CD4-positive, alpha-beta T cell treated with Interleukin-6 at 100 ng/mL for 8 hours (primary cell): ENCODE measurements around the gene RBM44.
"Not testable (repeated sequence)": the region's sequence is repeated elsewhere in the genome, so short reads cannot be mapped to it uniquely, and the experiment has no call there.

Source experiments
- DNase-seq: peaks from one replicate; pipeline ENCODE4 v3.0.0-alpha.2; 2020; ENCODE audit warnings: mixed read lengths, low spot score

The RBM44 gene

DNA sequence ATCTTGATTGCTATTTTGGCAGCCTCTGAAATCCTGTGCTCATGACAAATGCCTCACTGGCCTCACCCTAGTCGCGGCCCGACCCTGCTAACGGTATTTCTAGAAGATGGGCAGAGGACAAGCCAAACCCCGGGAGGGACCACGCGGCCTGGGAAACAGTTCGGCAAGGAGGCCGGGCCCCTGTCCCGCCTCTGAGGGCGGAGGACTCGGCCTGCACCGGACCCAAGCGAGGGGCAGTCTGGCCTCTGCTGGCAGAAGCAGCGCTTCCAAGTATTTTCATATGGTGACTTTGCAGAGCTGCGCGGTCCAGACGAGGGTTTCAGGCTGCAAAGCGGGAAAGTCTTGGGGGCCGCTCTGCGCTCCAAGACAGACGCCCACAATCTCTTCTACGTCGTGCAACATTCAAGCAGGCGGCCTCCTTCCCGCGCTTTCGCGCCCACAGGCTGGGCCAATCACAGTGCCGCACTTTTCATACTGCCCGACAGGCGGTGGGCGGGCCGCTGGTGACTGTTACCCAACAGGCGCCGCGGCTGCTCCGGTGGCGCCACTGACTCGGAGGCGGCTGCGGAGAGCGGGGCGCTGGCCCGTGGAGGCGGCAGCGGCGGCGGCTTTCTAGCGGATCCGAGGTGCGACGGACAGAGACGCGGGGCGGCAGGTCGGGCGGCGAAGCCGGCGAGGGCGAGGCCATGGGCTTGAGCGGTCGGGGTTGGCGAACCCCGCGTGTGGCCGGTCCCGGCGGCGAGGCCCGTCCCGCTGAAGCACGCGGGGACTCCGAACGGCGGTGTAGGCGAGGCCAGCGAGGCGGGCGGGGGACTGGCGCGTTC lies at the start of gene RBM44:
TSS of gene RBM44 (plus strand) at position 544 of the 824 bp plus-strand sequence. CDS start 14,831 bp downstream, outside the sequence.
- DNase-seq, result no peak

- no peak for DNase-seq
Measured at GRCh38 chr2:237749002-237749401, 49.6 kb upstream of the RBM44 start.

GRCh38 chr2:237749961-237750360 lies 48.6 kb upstream of the RBM44 start:
- DNase-seq, result no peak

GRCh38 chr2:237750441-237750840 lies 48.1 kb upstream of the RBM44 start:
- DNase-seq, result not testable (repeated sequence)

GRCh38 chr2:237752761-237753165 lies 45.8 kb upstream of the RBM44 start:
- DNase-seq, result no peak

GRCh38 chr2:237754182-237754581 lies 44.4 kb upstream of the RBM44 start:
- DNase-seq, result no peak

GRCh38 chr2:237754626-237755248 lies 43.8 kb upstream of the RBM44 start:
- no peak for DNase-seq

- no peak for DNase-seq
Measured at GRCh38 chr2:237757616-237758015, 41.0 kb upstream of the RBM44 start.

DNA sequence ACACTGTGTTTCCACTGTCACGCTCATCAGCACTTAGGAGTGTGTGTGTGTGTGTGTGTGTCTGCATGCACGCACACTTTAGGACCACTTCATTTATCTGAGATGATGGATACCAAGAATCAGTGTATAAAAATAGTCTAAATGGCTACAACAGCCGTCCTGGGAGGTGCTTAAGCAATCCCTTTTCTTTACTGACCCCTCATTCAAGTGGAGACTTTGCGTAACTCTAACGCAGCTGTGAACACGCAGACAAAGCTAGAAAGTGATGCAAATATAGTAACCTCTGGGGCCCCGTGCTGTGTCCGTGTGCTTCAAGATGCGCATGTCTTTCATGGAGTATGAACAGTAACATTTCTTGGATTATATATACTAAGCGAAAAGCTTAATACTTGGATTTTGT lies 40.4 kb upstream of the RBM44 start:
- no peak for DNase-seq

GRCh38 chr2:237759176-237759575 lies 39.4 kb upstream of the RBM44 start:
- DNase-seq, result no peak

- no peak for DNase-seq
Measured at GRCh38 chr2:237760506-237761502, 37.8 kb upstream of the RBM44 start.

DNA sequence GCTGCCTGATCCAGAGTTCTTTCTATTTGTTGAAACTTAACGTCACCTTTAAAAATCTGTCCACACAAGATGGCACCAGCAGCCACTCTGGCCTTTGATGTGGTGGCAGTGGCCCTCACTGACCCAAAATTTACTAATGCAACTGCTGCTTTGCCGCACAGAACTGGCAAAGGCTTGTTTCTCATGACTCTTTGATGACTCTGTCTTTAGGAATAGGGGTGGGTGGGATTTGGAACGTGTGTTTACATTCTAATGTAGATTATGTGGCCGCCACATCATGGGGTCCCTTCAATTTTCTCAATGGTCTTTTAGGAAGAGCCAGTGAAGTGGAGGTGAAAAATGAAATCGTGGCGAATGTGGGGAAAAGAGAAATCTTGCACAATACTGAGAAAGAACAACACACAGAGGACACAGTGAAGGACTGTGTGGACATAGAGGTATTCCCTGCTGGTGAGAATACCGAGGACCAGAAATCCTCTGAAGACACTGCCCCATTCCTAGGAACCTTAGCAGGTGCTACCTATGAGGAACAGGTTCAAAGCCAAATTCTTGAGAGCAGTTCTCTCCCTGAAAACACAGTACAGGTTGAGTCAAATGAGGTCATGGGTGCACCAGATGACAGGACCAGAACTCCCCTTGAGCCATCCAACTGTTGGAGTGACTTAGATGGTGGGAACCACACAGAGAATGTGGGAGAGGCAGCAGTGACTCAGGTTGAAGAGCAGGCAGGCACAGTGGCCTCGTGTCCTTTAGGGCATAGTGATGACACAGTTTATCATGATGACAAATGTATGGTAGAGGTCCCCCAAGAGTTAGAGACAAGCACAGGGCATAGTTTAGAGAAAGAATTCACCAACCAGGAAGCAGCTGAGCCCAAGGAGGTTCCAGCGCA lies 36.0 kb upstream of the RBM44 start:
- DNase-seq, result not testable (repeated sequence)

DNA sequence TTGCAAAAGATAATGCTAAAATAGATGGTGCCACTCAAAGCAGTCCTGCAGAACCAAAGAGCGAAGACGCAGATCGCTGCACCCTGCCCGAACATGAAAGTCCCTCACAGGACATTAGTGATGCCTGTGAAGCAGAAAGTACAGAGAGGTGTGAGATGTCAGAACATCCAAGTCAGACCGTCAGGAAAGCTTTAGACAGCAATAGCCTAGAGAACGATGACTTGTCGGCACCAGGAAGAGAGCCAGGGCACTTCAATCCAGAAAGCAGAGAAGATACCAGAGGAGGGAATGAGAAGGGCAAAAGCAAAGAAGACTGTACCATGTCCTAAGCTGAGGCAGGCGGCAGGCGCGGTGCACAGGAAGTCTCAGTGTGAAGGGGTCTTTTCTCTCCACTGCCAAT lies 34.8 kb upstream of the RBM44 start:
- no peak for DNase-seq

- not testable (repeated sequence) for DNase-seq
Measured at GRCh38 chr2:237765122-237765521, 33.5 kb upstream of the RBM44 start.

GRCh38 chr2:237765875-237766274 lies 32.7 kb upstream of the RBM44 start:
- DNase-seq, result no peak

- DNase-seq, result no peak
Measured at GRCh38 chr2:237766340-237766739, 32.2 kb upstream of the RBM44 start.

DNA sequence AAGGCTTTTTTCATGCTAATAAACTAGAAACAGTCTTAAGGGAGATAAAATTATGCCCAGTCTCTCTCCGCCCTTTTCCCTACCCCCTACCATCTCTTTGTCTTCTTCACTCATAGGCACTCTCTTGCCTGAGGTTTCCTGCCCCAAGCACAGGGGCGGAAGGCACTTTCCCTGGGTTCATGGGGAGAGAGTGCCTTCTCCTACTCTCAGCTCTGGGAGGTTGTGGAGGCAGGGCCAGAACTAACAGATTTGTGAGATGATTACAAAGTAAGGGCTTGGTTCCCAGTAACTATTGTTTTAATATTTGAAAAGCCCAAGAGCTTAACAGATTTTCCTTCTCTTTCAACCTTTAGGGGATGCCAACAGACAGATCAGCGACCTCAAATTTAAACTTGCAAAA lies 26.1 kb upstream of the RBM44 start:
- no peak for DNase-seq

DNA sequence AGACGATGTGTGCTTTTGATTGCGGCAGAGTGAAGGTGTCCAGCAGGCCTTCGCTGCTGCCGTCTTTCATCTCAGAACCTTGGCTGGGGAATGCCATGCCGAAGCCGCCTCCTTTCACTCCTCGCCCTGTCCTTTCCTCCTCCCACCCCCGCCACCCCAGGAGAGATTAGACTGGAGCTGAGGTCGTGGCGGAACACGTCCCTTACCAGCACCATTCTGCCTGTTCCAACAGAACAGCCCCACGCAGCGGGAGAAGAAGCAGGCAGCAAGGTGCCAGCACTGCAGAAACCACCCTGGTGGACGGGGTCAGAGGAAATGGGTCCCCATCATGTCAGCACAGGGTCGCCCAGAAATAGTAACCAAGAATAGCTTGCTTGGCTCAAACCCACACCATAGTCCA lies 24.8 kb upstream of the RBM44 start:
- no peak for DNase-seq

- DNase-seq, result peak; percentile 12
Measured at GRCh38 chr2:237774811-237775553, 23.6 kb upstream of the RBM44 start.

DNA sequence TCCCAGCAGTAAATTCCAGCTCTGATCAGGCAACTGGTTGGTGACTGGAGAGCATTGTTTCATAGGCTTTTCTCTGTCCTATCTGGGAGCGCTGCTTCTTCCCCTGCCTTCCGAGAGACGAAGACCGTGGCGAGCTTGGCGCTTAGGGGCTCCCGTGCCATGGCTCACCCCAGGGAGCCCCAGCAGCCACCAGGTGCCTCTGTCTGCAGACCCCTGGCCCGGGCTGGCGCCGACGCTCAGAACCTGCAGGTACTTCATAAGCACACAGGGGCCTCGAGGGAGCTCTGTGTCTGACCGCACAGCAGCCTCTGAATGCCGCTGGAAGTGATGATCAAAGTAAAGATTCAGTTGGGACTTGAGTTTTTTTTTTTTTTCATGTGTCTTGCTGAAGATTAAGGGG lies 19.1 kb upstream of the RBM44 start:
- DNase-seq, result no peak

GRCh38 chr2:237782181-237782580 lies 16.4 kb upstream of the RBM44 start:
- no peak for DNase-seq
